Fibroblast of lung (primary cell): ENCODE measurements around the gene RPS28. TPM values are rescaled to one million over a fixed set of nuclear protein-coding genes. Genes with fewer than 3 reads are reported as not detected.

ENCODE experiments used
- DNase-seq, 2 donors: peaks; one replicate each; pipeline versions ENCODE4 v3.0.0 to v3.0.0-alpha.2; 2010; ENCODE audit warnings: low read depth in 2 of 2
- H2AFZ ChIP-seq: 2 replicates; pipeline ENCODE4 v1.5.1; 2012; ENCODE audit warnings: low read length, control low read depth, inconsistent platforms
- H3K27ac ChIP-seq: 2 replicates; pipeline ENCODE4 v1.5.1; 2011; ENCODE audit warnings: low read length, control low read depth; ENCODE audit not compliant: insufficient read depth
- H3K27me3 ChIP-seq: 2 replicates; pipeline ENCODE4 v1.5.1; 2011; ENCODE audit warnings: mild to moderate bottlenecking, low read length; ENCODE audit not compliant: control insufficient read depth, insufficient read depth
- H3K36me3 ChIP-seq: 2 replicates; pipeline ENCODE4 v1.5.1; 2011; ENCODE audit warnings: low read length; ENCODE audit not compliant: control insufficient read depth, insufficient read depth
- H3K4me1 ChIP-seq: 2 replicates; pipeline ENCODE4 v1.5.1; 2011; ENCODE audit warnings: low read length; ENCODE audit not compliant: control insufficient read depth, insufficient read depth; ENCODE audit errors: extremely low read depth
- H3K4me2 ChIP-seq: 2 replicates; pipeline ENCODE4 v1.5.1; 2011; ENCODE audit warnings: low read length, control low read depth; ENCODE audit not compliant: insufficient read depth; ENCODE audit errors: extremely low read depth
- H3K4me3 ChIP-seq, 4 experiments: fragments of 200-600 bp in 1 of 4; sonication (generic) in 1 of 4; replicated peaks in 1 of 4; 2 replicates each; pipeline ENCODE4 v1.5.1; 2011 to 2016; ENCODE audit warnings: low read length in 4 of 4, low read depth in 3 of 4, mild to moderate bottlenecking in 3 of 4, control low read depth in 2 of 4, inconsistent platforms in 1 of 4, mixed read lengths in 1 of 4; ENCODE audit not compliant: insufficient read depth in 1 of 4; ENCODE audit errors: control extremely low read depth in 1 of 4
- H3K79me2 ChIP-seq: 2 replicates; pipeline ENCODE4 v1.5.1; 2012; ENCODE audit warnings: mild to moderate bottlenecking, low read length, inconsistent platforms; ENCODE audit not compliant: control insufficient read depth, insufficient read depth
- H3K9ac ChIP-seq: 2 replicates; pipeline ENCODE4 v1.5.1; 2011; ENCODE audit warnings: mild to moderate bottlenecking, low read length, control low read depth; ENCODE audit not compliant: insufficient read depth
- H3K9me3 ChIP-seq: 2 replicates; pipeline ENCODE4 v1.5.1; 2012; ENCODE audit warnings: low read depth, low read length; ENCODE audit not compliant: control insufficient read depth, insufficient read depth
- H4K20me1 ChIP-seq: 2 replicates; pipeline ENCODE4 v1.5.1; 2011; ENCODE audit warnings: low read length; ENCODE audit not compliant: control insufficient read depth, insufficient read depth; ENCODE audit errors: extremely low read depth
- CTCF ChIP-seq, 2 donors: IDR thresholded peaks in 1 of 2; conservative IDR thresholded peaks in 1 of 2; 1 replicate in 1 of 2; 2 replicates in 1 of 2; pipeline ENCODE4 v1.5.1; 2011 to 2012; ENCODE audit warnings: low read length in 2 of 2, control low read depth in 1 of 2, inconsistent platforms in 1 of 2, low read depth in 1 of 2, mild to moderate bottlenecking in 1 of 2
- EZH2 ChIP-seq: IDR thresholded peaks from 2 replicates; pipeline ENCODE4 v1.5.1; 2012; ENCODE audit warnings: low read length, control low read depth, mild to moderate bottlenecking; ENCODE audit errors: missing control alignments
- polyA plus RNA-seq, 2 donors: library from polyadenylated mRNA; depleted of rRNA in 1 of 2; stranded (reverse) in 1 of 2; unstranded in 1 of 2; fragments of >200 nt; gene quantifications; 2 replicates each; pipeline ENCODE4 v1.2.1, GENCODE V29; 2011 to 2012; ENCODE audit warnings: missing spikeins in 1 of 2
- total RNA-seq: library from RNA; depleted of rRNA; stranded (reverse); fragments of >200 nt; gene quantifications from 2 replicates; pipeline ENCODE4 v1.2.1, GENCODE V29; 2014

RPS28 gene
- total and polyA plus RNA-seq, 2 donors (not counting 1 experiment from before 2014, with no cell fraction given), result 216 to 286 TPM

- Histone ChIP-seq H3K79me2 (no peaks in the 10 kb centered on the region), H3K27ac (no peak overlapping the region), H3K36me3 (peaks cover 4% of the 10 kb centered on the region), H2AFZ (no peak overlapping the region), H3K27me3 (no peaks in the 10 kb centered on the region), H3K4me2 (no peak overlapping the region), H3K9me3 (no peaks in the 10 kb centered on the region), H3K4me1 (peaks cover 14% of the 10 kb centered on the region), H4K20me1 (no peaks in the 10 kb centered on the region), H3K4me3 (no peak overlapping the region), H3K9ac (no peak overlapping the region)
- DNase-seq, result no peak
- no peak for TF ChIP-seq CTCF (conservative IDR thresholded peaks at IDR 0.05 in 1 of 2, IDR thresholded peaks at IDR 0.05 in 1 of 2; ENCODE audit: low read depth in 1 of 2, low read length in 2 of 2)
- no peak for TF ChIP-seq EZH2
These were observed 49.9 kb downstream of the RPS28 start for GRCh38 chr19:8371011-8371804.

Other genes starting within 250 kb of the RPS28 start
- gene FBN3, start 171.9 kb upstream of the RPS28 start, total RNA-seq, result under 0.01 TPM in 1 of 2 replicates, not detected in the other
- gene FBN3, start 171.9 kb upstream of the RPS28 start, polyA plus RNA-seq, result not detected in 2 replicates
- 17.0 and 27.0 TPM in 2 replicates for gene CERS4, start 112.1 kb upstream of the RPS28 start, total RNA-seq
- 0.74 and 1.5 TPM in 2 replicates for gene CERS4, start 112.1 kb upstream of the RPS28 start, polyA plus RNA-seq
- 9.8 and 22.6 TPM in 2 replicates for gene CD320, start 13.1 kb upstream of the RPS28 start, total RNA-seq
- 13.9 and 29.1 TPM in 2 replicates for gene CD320, start 13.1 kb upstream of the RPS28 start, polyA plus RNA-seq
- 19.3 and 33.7 TPM in 2 replicates for gene NDUFA7, start 121 bp upstream of the RPS28 start, total RNA-seq
- gene NDUFA7, start 121 bp upstream of the RPS28 start, polyA plus RNA-seq, result 20.9 and 25.5 TPM in 2 replicates
- 0.17 and 0.26 TPM in 2 replicates for gene KANK3, start 21.8 kb downstream of the RPS28 start, total RNA-seq
- gene KANK3, start 21.8 kb downstream of the RPS28 start, polyA plus RNA-seq, result 0.23 TPM in 1 of 2 replicates, not detected in the other
- gene ANGPTL4, start 42.7 kb downstream of the RPS28 start, total RNA-seq, result 1.7 and 6.7 TPM in 2 replicates
- 6.0 and 6.6 TPM in 2 replicates for gene ANGPTL4, start 42.7 kb downstream of the RPS28 start, polyA plus RNA-seq
- gene RAB11B, start 68.9 kb downstream of the RPS28 start, total RNA-seq, result 46.2 and 47.0 TPM in 2 replicates
- gene RAB11B, start 68.9 kb downstream of the RPS28 start, polyA plus RNA-seq, result 27.8 and 34.8 TPM in 2 replicates
- 57.5 and 90.8 TPM in 2 replicates for gene MARCHF2, start 91.8 kb downstream of the RPS28 start, total RNA-seq
- 16.8 and 19.4 TPM in 2 replicates for gene MARCHF2, start 91.8 kb downstream of the RPS28 start, polyA plus RNA-seq
- gene HNRNPM, start 123.5 kb downstream of the RPS28 start, total RNA-seq, result 36.2 and 51.5 TPM in 2 replicates
- gene HNRNPM, start 123.5 kb downstream of the RPS28 start, polyA plus RNA-seq, result 104 and 136 TPM in 2 replicates
- gene PRAM1, start 181.1 kb downstream of the RPS28 start, total RNA-seq, result not detected in 2 replicates
- gene PRAM1, start 181.1 kb downstream of the RPS28 start, polyA plus RNA-seq, result not detected in 2 replicates
- gene ZNF414, start 192.7 kb downstream of the RPS28 start, total RNA-seq, result 2.8 and 4.0 TPM in 2 replicates
- 2.9 and 3.4 TPM in 2 replicates for gene ZNF414, start 192.7 kb downstream of the RPS28 start, polyA plus RNA-seq